Stimulated activated CD4-positive, alpha-beta T cell treated with anti-CD3 and anti-CD28 coated beads, TNF-alpha, amount 100 ng/mL, for 48 hours (primary cell): ENCODE results near the gene KATNB1.

Experiments
- DNase-seq, 3 donors: peaks; one replicate each; pipeline ENCODE4 v3.0.0-alpha.2; 2020; ENCODE audit warnings: low read depth in 3 of 3

Gene KATNB1

GRCh38 chr16:57756424-57757325 lies 21.1 kb downstream of the KATNB1 start:
- DNase-seq, result no peak

DNA sequence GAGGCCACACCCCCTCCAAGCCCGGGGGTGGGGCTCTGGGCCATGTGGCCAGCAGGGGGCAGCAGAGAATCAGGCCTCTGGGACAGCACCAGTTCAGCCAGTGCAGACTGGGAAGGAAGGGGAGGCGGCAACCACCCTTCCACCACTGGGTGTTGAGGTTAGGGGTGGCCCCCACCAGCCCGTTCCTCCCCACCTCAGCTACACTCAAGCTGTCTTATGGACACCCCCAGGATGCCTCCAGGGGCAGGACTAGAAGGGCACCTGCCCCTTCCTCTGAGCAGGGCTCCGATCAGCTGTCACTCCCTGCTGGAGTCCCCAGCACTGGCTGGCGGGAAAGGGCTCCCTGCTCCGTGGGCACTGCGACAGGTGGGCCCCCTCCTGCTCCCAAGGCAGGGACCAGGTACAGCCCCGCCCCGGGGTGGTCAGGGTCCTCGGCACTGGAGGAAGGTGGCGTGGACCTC lies 21.8 kb downstream of the KATNB1 start:
- DNase-seq, result peak; percentile 64 to 87 (median 86)

GRCh38 chr16:57757883-57758282 lies 22.3 kb downstream of the KATNB1 start:
- DNase-seq, result no peak

DNA sequence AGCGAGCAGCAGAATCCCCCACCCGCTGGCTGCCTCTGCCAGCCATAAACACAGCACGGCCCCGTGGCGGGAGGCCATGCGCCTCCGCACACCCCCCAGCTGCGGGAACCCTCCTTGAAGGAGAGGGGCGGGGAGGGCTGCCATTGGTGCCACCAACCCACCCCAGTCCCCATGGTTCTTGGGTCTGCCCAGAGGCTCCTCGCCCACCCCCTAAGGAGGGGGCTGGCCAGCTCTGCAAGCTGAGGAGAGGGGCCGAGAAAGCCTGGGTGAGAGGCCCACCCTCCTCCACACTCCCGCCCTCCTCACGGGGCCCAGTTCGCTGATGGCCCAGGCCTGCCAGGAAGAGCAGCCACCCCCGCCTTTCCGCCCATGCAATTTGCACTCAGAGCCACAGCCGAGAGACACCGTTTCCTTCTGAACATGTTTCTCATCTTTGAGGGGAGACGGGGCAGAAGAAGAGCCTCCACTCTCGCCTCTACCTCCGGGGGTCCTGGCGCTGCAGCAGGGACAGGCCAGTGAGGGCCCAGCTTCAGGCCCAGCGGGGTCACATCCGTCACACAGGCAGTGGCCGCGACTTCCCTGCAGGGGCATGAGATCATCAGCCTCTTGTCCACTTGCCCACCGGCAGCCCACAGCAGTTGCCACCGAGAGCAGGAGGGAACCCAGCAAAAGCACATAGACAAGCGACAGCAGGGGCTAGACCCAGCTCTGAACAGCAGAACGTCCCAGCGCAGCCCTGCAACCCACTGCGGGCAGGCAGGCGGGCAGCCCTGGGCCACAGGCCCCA lies 23.0 kb downstream of the KATNB1 start:
- DNase-seq, result no peak

GRCh38 chr16:57759131-57759530 lies 23.6 kb downstream of the KATNB1 start:
- no peak for DNase-seq

- no peak for DNase-seq
Observed at GRCh38 chr16:57759541-57760356, 24.2 kb downstream of the KATNB1 start.

- DNase-seq, result no peak
Observed at GRCh38 chr16:57760357-57761160, 25.0 kb downstream of the KATNB1 start.

DNA sequence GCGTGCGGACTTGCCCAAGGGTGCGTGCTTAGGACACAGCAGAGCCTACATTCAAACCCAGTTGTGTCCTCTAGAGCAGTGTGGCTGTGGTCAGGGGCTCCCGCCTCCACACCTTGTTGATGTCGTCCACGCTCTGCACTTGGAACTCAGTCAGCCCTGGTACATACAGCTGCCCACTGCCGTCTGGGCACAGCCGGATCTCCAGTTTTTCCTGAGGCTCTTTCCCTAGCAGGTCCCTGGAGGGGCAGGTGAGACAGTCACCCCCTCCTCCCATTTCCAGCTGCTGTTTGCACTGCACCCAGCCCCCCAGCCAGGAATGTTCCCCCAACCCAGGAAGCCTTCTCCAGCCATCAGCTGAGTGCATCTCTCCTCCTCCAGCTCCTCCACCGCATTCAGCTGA lies 25.7 kb downstream of the KATNB1 start:
- no peak for DNase-seq

GRCh38 chr16:57761957-57762356 lies 26.4 kb downstream of the KATNB1 start:
- no peak for DNase-seq

DNA sequence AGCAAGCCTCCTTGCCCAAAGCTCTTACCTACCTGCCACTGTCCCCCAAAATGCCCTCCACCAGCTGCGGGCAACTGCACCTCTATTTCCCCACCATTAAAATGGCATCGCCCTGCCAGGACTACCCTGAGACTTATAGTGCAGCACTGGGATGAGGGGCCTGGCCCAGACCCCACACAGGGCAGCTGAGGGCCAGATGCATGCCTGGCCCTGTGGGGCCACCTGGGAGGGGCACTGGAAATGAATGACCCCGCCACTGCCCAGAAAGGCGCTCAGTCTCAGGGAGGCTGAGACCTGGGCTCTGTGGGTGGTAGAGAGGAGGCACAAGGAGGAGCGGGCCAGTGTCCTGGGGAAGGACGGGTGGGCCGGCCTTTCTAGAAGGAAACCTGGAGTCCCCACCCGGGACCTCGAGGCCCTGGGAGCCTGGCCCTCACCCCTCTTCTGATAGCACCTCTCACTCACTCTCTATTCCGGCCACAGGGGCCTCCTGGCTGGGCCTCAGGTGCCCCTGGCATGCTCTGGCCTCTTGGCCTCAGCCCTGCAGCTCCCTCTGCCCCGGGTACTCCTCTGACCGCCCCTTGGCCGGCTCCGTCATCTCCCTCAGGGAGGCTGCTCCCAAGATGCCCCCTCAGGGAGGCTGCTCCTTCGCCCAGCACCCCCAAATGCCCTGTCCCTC lies 26.9 kb downstream of the KATNB1 start:
- no peak for DNase-seq

DNA sequence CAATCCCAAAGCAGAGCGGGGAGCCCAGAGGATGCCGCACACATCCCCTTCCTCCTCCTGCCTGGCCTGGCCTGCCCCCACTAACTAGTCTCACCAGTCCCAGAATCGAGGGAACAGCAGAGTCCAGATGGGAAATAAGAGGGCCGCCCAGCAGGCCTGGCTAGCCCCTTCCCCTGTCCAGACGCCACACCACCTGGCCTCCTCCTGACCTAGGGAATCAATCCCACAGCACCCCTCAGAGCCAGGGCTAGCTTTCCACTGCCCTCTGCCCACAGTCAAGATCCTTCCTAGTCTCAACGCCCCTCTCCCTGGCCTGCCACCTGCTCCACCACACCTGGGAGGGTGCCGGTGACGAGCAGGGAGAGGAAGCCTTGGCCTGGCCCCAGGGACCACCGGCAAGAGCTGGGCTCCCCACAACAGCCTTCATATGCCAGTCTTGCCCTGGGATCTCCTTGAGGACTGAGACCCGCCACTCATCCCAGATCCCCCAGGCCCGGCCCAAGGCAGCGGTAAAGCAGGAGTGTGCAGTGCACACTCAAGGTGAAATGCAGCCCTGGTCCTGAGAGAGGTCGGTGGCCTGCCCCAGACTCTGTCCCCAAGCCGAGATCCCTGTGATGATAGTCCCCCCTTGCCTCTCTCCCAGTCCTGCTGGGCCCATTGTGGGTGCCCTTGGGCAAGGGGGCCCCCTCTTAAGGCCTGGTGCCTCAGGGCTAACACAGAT lies 27.9 kb downstream of the KATNB1 start:
- no peak for DNase-seq

DNA sequence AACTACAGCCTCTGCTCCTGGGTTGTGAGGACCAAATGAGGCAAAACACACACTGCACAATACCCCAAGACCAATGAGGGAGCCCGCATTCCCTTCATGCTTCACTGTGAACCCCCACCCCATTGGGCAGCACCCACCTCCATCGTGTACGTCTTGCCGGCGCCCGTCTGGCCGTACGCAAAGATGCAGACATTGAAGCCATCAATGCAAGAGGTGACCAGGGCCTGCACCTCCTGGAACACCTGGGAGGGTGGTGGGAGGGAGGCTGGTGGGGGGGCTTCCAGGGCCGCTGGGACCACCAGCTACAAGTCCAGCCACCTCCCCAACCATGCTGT lies 28.4 kb downstream of the KATNB1 start:
- no peak for DNase-seq

- peak in 2 of 3 donors; percentile 29 to 33 for DNase-seq
Observed at GRCh38 chr16:57764341-57765159, 29.0 kb downstream of the KATNB1 start.

DNA sequence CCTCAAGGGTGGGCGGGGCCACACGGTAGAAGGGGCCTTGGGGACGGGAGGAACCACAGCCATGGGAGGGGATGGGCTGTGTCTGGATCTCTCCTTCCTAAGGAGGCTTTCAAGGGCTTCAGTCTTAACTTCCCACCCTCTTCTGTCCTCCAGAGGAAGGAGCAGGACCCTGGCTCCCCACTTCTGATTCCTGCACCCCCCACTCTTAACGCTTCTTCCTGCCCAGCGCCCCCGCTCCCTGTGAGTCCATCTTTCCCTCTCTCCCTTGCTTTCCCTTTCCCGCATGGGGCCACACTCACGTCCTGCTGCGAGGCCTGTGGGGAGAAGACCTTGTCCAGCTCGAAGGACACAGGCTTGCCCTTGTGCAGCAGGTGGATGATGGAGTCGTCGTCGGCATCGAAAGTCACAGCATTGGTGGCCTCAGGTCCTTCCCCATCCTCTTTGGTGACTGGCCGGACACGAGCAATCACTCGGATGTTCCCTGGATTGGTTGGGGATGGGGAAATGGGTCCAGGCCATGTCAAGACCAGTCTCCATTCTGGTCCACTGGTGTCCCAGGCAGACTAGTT lies 29.7 kb downstream of the KATNB1 start:
- DNase-seq, result no peak

DNA sequence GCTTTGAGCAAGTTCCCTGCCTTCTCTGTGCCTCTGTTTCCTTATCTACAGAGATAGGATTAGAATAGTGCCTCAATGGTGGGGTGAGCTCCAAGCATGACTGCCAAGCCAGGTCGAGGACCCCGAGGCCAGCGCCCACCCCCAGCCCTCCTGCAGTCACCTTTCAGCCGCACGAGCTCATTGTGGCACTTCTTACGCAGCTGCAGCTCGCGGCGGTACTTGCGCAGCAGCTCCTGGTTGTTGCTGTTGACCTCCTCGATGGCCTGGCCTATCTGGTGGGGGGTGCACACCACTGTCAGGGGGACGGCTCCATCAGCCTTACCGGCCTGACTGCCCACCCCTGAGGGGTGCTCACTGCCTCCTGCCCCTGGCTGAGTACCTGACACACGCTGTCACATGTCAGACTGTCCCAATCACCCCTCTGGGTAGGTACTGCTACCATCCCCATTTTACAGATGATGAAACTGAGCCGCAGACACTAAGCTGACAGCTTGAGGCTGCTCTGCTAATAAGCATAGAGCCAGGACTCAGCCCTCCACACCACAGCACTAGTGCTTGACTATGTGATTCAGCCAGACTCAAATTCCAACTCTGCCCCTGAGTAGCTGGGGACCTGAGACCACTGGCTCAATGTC lies 31.3 kb downstream of the KATNB1 start:
- DNase-seq, result no peak

DNA sequence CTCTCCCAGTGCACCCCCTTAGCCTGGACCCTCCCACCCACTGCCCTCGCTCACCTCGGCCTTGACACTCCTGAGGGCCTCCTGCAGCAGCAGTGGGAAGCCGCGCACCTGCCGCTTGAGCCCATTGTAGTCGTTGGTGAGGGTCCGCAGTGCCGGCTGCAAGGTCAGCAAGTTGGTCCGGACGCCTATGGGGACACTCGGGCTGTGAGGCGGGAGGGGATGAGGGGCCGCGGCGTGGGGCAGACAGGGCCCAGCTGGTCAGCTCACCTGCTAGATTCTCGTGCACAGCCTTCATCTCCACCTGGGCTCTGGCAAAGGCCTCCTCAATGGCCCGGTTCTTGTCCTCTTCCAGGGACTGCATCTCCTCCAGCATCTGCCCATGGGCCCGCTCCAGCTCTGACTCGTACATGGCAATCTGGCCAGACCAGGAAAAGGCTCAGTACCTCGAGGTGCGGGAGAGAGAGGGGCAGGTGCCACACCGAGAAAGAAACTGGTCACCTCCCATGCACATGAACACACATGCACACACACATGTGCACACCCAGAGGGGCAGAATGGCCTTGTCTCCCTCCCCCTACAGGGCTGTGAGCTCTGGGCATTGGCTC lies 34.1 kb downstream of the KATNB1 start:
- DNase-seq, result no peak

- no peak for DNase-seq
Observed at GRCh38 chr16:57770361-57770760, 34.8 kb downstream of the KATNB1 start.
